Endodermal cell (in vitro differentiated cells): ENCODE results near the gene ZBTB8A. TPM values are rescaled to one million over a fixed set of nuclear protein-coding genes. Genes with fewer than 3 reads are reported as not detected.
"Not testable (repeated sequence)": the region's sequence is repeated elsewhere in the genome, so short reads cannot be mapped to it uniquely, and the experiment has no call there.

Experiments used
- DNase-seq: peaks from one replicate; pipeline ENCODE4 v3.0.0-alpha.2; 2017
- H3K27ac ChIP-seq: 2 replicates; pipeline ENCODE4 v1.5.1; 2013; ENCODE audit warnings: mild to moderate bottlenecking, low read depth, low read length, moderate library complexity
- H3K27me3 ChIP-seq: 2 replicates; pipeline ENCODE4 v1.6.1; 2013; ENCODE audit warnings: mild to moderate bottlenecking, low read length, moderate library complexity; ENCODE audit not compliant: insufficient read depth, control insufficient read depth, poor library complexity, severe bottlenecking
- H3K36me3 ChIP-seq: 2 replicates; pipeline ENCODE4 v1.7.0; 2013; ENCODE audit warnings: mild to moderate bottlenecking, low read length, moderate library complexity; ENCODE audit not compliant: control insufficient read depth, insufficient read depth
- H3K4me1 ChIP-seq: one replicate; pipeline ENCODE4 v1.7.0; 2013; ENCODE audit warnings: low read length; ENCODE audit not compliant: control insufficient read depth, insufficient read depth
- H3K4me3 ChIP-seq: 2 replicates; pipeline ENCODE4 v1.5.1; 2013; ENCODE audit warnings: mild to moderate bottlenecking, low read length, moderate library complexity
- H3K9ac ChIP-seq: 2 replicates; pipeline ENCODE4 v1.6.1; 2013; ENCODE audit warnings: mild to moderate bottlenecking, low read length, moderate library complexity; ENCODE audit not compliant: poor library complexity, severe bottlenecking; ENCODE audit errors: extremely low read depth
- H3K9me3 ChIP-seq: 2 replicates; pipeline ENCODE4 v1.6.1; 2013; ENCODE audit warnings: mild to moderate bottlenecking, low read length, moderate library complexity; ENCODE audit not compliant: control insufficient read depth
- H3K27ac Mint-ChIP-seq: 2 replicates; pipeline ENCODE4 v1.8.0; 2020; ENCODE audit warnings: mixed read lengths
- H3K27me3 Mint-ChIP-seq: 2 replicates; pipeline ENCODE4 v1.8.0; 2021; ENCODE audit warnings: mild to moderate bottlenecking, mixed read lengths; ENCODE audit not compliant: insufficient read depth
- H3K36me3 Mint-ChIP-seq: 2 replicates; pipeline ENCODE4 v1.8.0; 2020; ENCODE audit warnings: low read depth, mixed read lengths
- H3K4me1 Mint-ChIP-seq: 2 replicates; pipeline ENCODE4 v1.8.0; 2020; ENCODE audit warnings: mixed read lengths
- H3K4me3 Mint-ChIP-seq: 2 replicates; pipeline ENCODE4 v1.8.0; 2020; ENCODE audit warnings: mild to moderate bottlenecking, moderate library complexity, mixed read lengths
- H3K9me3 Mint-ChIP-seq: 2 replicates; pipeline ENCODE4 v1.8.0; 2020; ENCODE audit warnings: mild to moderate bottlenecking, mixed read lengths
- WGBS, 2 experiments: methylation state at CpG; one replicate each; pipeline versions ENCODE4 v1.1.5 to v1.1.7; 2013; ENCODE audit warnings: missing lambda C conversion rate in 2 of 2, mixed read lengths in 1 of 2; ENCODE audit not compliant: insufficient coverage in 1 of 2, insufficient read length in 1 of 2; 5-methylcytosine and 5-hydroxymethylcytosine counted together
- total RNA-seq, 2 donors: library from RNA; stranded (reverse); fragmentation: NEBNext Ultra II Directional in 1 of 2; extraction: Animal tissue kit (Norgen Biotek cat#: 25700) in 1 of 2; gene quantifications; 2 replicates in 1 of 2; 3 replicates in 1 of 2; pipeline ENCODE4 v1.2.1, GENCODE V29; 2021
- TF ChIP-seq, protein P1 (sequence below): fragments of 200-600 bp; sonication (generic); conservative IDR thresholded peaks from 2 replicates; pipeline ENCODE4 v1.5.0; 2021; ENCODE audit warnings: antibody characterized with exemption, mild to moderate bottlenecking

ZBTB8A gene
- total RNA-seq, 2 donors from 2014 or later, result 22.6 to 25.3 TPM

DNA sequence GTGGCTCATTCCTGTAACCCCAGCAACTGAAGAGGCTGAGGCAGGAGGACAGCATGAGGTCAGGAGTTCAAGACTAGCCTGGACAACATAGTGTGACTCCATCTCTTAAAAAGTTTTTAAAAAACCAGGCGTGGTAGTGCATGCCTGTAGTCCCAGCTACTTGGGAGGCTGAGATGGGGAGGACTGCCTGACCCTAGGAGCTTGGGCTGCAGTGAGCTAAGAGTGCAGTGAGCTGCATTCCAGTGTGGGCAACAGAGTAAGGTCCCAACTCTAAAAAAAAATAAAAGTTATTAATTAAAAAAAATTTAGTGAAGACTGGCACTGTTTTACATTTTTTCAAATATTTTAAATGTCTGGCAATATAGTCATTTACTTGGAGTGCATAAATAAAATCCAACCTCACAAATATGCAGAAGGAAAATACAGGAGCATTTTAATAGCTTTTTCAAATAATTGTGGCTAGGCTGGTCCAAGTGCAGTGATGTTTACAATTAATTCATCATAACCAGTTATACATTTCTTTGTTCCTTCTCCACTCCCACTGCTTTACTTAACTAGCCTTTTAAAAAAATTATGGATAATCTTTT is 100.4 kb downstream of the ZBTB8A start:
- H3K4me1 Mint-ChIP-seq, result peaks cover 30% of the 10 kb centered on the region
- Histone ChIP-seq H3K36me3 (peaks cover 37% of the 10 kb centered on the region), H3K27me3 (no peaks in the 10 kb centered on the region), H3K9ac (no peak overlapping the region), H3K27ac (no peak overlapping the region), H3K9me3 (no peaks in the 10 kb centered on the region), H3K4me1 (peaks cover 3% of the 10 kb centered on the region), H3K4me3 (no peak overlapping the region)
- TF ChIP-seq, protein P1, sequence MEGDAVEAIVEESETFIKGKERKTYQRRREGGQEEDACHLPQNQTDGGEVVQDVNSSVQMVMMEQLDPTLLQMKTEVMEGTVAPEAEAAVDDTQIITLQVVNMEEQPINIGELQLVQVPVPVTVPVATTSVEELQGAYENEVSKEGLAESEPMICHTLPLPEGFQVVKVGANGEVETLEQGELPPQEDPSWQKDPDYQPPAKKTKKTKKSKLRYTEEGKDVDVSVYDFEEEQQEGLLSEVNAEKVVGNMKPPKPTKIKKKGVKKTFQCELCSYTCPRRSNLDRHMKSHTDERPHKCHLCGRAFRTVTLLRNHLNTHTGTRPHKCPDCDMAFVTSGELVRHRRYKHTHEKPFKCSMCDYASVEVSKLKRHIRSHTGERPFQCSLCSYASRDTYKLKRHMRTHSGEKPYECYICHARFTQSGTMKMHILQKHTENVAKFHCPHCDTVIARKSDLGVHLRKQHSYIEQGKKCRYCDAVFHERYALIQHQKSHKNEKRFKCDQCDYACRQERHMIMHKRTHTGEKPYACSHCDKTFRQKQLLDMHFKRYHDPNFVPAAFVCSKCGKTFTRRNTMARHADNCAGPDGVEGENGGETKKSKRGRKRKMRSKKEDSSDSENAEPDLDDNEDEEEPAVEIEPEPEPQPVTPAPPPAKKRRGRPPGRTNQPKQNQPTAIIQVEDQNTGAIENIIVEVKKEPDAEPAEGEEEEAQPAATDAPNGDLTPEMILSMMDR, result no peak
- H3K9me3 Mint-ChIP-seq, result no peaks in the 10 kb centered on the region
- H3K27me3 Mint-ChIP-seq, result no peaks in the 10 kb centered on the region
- WGBS, 2 experiments, result 86 to 97% methylated on average over 1 of the region's 1 CpG
- no peak overlapping the region for H3K4me3 Mint-ChIP-seq
- H3K36me3 Mint-ChIP-seq, result peaks cover 23% of the 10 kb centered on the region
- no peak for DNase-seq
- no peak overlapping the region for H3K27ac Mint-ChIP-seq

DNA sequence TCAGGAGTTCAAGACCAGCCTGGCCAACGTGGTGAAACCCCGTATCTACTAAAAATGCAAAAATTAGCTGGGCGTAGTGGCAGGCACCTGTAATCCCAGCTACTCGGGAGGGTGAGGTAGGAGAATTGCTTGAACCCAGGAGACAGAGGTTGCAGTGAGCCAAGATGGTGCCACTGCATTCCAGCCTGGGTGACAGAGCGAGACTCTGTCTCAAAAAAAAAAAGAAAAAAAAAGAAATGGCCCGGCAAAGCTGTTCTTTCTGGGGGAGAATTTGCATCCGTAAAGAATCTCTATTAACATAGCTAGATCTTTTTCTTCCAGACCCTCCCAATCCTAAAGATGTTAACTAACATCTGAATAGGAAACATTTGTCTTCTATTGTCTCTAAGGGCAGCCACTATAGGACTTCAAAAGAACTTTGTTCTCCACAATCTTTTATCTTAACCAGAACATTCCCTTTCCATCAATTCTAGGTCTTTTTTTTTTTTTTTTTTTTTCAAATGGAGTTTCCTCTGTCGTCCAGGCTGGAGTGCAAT is 103.1 kb downstream of the ZBTB8A start:
- peaks cover 26% of the 10 kb centered on the region for H3K4me1 Mint-ChIP-seq
- peaks cover 21% of the 10 kb centered on the region for H3K36me3 Mint-ChIP-seq
- H3K27me3 Mint-ChIP-seq, H3K27me3 ChIP-seq, H3K27ac ChIP-seq, DNase-seq, H3K4me1 ChIP-seq, H3K9me3 Mint-ChIP-seq, H3K9me3 ChIP-seq, H3K9ac ChIP-seq, H3K4me3 ChIP-seq, H3K4me3 Mint-ChIP-seq: not testable (repeated sequence)
- peak overlapping the region; percentile 49 for H3K27ac Mint-ChIP-seq
- 38 to 67% methylated on average over 6 to 8 of the region's 8 CpGs for WGBS, 2 experiments
- peaks cover 30% of the 10 kb centered on the region for H3K36me3 ChIP-seq

DNA sequence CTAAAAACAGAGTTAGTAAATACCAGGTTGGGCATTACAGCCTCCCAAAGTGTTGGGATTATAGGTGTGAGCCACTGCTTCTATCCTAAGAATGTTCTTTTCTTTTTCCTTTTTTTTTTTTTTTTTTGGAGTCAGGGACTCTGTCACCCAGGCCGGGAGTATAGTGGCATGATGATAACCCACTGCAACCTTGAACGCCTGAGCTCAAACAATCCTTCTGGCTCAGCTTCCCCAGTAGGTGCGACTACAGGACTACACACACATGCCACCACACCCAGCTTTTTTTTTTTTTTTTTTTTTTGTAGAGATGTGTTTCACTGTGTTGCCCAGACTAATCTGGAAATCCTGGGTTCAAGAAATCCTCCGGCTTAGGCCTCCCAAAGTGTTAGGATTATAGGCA is 105.2 kb downstream of the ZBTB8A start:
- H3K27ac ChIP-seq, result no peak overlapping the region
- H3K4me1 Mint-ChIP-seq, result peaks cover 24% of the 10 kb centered on the region
- peaks cover 10% of the 10 kb centered on the region for H3K9me3 Mint-ChIP-seq
- 67 to 86% methylated on average over 2 to 3 of the region's 4 CpGs for WGBS, 2 experiments
- H3K4me3 ChIP-seq, result no peak overlapping the region
- H3K27me3 ChIP-seq, result no peaks in the 10 kb centered on the region
- H3K36me3 Mint-ChIP-seq, result peaks cover 35% of the 10 kb centered on the region
- peaks cover 30% of the 10 kb centered on the region for H3K36me3 ChIP-seq
- TF ChIP-seq, protein P1, result no peak
- DNase-seq, result no peak
- no peaks in the 10 kb centered on the region for H3K27me3 Mint-ChIP-seq
- H3K9ac ChIP-seq, result no peak overlapping the region
- H3K4me3 Mint-ChIP-seq, result no peak overlapping the region
- H3K9me3 ChIP-seq, result peaks cover 12% of the 10 kb centered on the region
- peak overlapping the region; percentile 94 for H3K27ac Mint-ChIP-seq
- H3K4me1 ChIP-seq, result peaks cover 4% of the 10 kb centered on the region
